Esophagus squamous epithelium (tissue), 4 donors: Measurements from ENCODE around the gene UBR3.
A peak's percentile ranks its signal among the peaks of the same experiment; 100 is the strongest.

Experiments used
- POLR2A ChIP-seq, 4 donors: fragments of 450-650 bp; IDR thresholded peaks; one replicate each; pipeline ENCODE4 v1.6.1; 2017; ENCODE audit warnings: antibody characterized with exemption in 4 of 4, mild to moderate bottlenecking in 4 of 4, moderate library complexity in 3 of 4
- TF ChIP-seq, protein P1 (sequence below), 6 experiments: fragments of 450-650 bp in 4 of 6; fragments of 200-600 bp in 2 of 6; sonication (generic) in 2 of 6; IDR thresholded peaks; one replicate each; pipeline ENCODE4 v1.5.1; 2016 to 2019; ENCODE audit warnings: antibody characterized with exemption in 6 of 6, mild to moderate bottlenecking in 4 of 6, moderate library complexity in 4 of 6

DNA sequence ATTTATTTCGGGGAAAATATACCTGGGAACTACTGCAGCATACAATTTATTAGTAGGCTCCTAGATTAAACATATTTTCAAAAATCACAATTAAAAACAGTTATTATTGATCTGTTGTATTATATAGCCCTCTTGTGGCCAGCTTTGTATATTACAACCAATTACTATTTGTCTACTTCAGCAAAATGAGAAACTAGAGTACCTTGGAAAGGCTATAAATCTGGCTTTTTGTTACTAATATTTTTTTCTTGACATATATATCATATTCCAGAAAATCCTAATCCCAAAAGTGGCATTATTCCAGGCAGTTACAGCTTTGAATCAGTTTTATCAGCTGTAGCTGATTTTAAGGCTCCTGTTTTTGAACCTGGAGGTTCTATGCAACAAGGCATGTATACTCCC lies 101.2 kb downstream of the UBR3 start:
- TF ChIP-seq, protein P1, sequence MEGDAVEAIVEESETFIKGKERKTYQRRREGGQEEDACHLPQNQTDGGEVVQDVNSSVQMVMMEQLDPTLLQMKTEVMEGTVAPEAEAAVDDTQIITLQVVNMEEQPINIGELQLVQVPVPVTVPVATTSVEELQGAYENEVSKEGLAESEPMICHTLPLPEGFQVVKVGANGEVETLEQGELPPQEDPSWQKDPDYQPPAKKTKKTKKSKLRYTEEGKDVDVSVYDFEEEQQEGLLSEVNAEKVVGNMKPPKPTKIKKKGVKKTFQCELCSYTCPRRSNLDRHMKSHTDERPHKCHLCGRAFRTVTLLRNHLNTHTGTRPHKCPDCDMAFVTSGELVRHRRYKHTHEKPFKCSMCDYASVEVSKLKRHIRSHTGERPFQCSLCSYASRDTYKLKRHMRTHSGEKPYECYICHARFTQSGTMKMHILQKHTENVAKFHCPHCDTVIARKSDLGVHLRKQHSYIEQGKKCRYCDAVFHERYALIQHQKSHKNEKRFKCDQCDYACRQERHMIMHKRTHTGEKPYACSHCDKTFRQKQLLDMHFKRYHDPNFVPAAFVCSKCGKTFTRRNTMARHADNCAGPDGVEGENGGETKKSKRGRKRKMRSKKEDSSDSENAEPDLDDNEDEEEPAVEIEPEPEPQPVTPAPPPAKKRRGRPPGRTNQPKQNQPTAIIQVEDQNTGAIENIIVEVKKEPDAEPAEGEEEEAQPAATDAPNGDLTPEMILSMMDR (IDR thresholded peaks at IDR 0.05), result peak; percentile 48 to 77 (median 71)
- TF ChIP-seq POLR2A (IDR thresholded peaks at IDR 0.05), result no peak
